GM21619 (cell line): ENCODE measurements around the gene MXI1.

Experiments used
- ATAC-seq: cut with Tn5 transposase; IDR thresholded peaks from one replicate; pipeline ENCODE4 v1.9.1; 2021; ENCODE audit not compliant: unreplicated experiment

The MXI1 gene

DNA sequence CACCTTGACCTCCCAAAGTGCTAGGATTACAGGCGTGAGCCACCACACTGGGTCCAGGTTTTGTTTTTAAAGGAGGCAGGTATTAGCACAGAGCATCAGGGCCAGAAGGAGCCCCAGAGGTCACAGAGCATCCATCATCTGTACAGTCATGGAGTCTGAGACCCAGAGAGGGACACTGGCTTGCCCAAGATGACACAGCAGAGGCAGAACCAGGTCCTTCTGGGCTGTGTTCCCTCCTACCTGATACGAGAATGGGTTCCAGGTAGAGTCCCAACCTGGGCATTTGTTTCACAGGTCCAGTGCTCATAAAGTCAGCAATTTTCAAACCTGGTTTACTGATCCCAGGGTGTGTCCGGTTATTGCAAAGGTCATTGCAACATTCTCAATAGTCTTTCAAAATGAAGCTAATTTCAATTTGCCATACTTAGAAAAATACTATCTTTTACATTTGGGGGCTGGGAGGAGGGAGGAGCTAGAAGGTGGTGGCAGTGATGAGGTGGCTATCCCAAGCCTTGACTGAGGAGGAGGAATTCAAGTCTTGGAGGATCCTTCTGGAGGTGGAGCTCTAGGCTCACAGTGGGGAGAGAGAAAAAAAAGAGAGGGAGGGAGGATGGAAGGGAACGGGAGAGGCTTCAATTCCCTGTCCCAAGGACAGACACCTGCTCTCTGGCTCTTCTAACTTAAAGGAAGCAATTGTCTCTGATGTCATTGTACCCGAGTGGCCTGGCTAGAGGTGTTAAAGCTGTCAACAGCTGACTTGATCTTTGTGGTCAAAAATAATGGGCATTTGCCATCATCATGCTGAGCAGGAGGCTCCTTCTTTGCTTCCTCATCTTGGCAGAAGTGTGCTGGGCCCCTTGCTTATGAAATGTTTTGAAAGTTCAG, 8.1 kb downstream of the MXI1 start:
- no peak for ATAC-seq

DNA sequence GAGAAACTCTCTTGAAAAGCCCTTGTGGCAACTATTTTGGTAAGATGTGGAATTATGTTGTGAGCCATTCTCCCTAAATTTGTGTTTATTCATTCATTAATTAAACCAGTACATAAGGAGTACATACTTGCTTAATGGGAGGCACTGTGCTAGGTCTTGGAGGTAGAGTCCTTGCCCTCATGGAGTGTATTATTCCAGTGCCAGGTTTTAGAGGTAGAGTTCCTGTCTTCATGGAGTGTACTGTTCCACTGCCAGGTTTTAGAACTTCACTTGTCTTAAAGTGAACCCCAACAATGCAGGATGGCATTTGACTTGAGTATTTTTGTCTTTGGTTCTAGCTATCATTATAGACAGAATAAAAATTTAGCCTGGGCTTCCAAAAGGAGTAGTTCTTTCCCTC, 8.8 kb downstream of the MXI1 start:
- ATAC-seq, result no peak

DNA sequence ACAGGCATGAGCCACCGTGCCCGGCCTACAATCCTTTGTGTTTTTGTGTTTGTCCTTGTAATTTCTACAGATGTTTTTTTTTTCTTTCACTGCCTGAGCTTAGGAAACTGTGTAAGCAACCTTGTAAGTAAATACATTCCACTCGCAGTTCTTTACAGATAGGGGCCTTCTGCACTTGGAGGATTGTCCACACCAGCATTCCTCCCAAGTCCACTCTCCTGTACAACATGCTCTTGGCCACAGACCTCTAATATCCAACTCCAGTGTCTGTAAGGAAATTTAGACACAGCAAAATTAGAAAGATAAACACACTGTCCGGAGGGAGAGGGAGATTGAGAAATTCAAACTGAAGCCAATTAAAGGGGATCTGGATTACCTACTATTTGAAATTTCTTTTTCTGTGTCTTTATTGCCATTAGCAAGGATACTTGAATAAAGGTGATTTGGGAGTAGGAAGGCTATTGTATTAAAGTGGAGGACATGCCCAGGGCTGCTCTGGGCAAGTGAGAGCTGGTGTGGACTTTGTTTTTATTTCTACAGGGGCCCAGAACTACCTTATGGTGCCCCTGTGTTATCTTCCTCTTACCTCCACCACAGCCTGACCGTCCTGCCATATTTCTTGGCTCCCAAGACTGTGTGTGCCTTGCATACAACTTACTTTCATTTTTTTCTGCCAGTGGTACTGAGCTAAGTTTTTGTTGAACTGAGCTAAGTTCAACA, 9.7 kb downstream of the MXI1 start:
- ATAC-seq, result no peak

DNA sequence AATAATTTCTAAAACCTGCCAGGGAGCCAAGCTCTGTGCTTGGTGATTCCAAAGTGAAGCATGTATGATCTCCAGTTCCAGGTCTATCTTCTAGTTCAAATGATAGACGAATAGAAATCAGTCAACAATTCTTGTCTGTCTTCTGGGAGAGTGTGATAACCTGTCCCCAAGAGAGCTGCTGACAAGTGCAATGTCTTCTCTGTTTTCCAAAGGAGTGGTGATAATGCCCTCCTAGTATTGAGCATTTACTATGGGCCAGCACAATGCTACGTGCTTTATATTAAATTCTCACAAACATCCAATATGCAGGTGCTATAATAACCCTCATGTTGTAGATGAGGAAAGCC, 10.2 kb downstream of the MXI1 start:
- no peak for ATAC-seq

DNA sequence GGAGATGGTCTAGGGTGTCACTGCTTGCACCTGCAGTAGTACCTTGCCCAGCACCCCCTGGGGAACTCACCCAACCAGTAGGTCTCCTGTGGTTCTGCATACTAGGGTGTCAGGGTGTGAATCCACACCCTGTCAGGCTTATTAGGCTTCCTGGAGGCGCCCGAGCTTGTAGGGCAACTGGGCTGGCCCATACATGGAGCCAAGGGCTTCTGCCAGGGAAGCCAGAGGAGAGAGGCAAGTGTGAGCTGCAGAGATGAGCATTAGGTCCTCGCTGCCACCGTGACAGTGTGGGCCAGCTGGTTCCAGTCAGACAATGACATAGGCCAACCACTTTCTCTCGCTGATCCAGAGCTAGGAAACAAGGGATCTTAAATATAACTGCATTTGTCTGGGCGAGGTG, 11.2 kb downstream of the MXI1 start:
- no peak for ATAC-seq

DNA sequence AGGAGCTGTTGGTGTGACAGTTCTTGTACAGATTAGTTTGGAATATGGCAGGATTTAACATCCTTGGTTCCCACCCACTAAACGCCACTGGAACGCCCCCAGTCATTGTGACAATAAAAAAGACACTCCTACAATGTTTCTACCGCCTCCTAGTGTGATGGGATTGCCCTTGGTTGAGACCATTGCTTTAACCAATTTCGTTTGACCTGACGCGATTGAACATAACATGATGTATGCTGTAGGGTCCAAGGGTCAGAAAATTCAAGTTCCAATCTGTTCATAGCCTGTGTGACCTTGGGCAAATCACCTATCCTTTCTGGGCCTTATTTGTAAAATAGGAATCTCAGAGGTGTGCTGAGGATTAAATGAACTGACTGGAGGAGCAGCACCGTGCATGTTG, 12.5 kb downstream of the MXI1 start:
- no peak for ATAC-seq

DNA sequence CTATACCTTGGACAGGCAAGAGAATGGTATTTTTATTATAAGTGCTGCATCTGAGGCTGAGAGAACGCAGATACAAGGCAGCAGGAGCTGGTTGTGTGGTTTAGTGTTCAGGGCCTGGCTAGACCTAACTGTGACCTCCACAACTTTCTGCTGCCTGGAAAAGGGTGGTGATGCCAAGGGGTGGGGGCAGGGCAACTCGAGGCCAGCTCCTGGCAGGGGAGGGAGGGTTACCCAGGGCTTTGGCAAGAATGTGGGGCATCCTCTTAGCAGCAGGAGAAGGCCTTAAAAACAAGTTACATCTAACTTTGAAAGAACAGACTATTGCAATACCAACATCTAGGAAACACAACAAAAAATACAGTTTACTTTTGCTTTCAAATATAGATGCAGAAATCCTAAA, 13.0 kb downstream of the MXI1 start:
- ATAC-seq, result no peak

DNA sequence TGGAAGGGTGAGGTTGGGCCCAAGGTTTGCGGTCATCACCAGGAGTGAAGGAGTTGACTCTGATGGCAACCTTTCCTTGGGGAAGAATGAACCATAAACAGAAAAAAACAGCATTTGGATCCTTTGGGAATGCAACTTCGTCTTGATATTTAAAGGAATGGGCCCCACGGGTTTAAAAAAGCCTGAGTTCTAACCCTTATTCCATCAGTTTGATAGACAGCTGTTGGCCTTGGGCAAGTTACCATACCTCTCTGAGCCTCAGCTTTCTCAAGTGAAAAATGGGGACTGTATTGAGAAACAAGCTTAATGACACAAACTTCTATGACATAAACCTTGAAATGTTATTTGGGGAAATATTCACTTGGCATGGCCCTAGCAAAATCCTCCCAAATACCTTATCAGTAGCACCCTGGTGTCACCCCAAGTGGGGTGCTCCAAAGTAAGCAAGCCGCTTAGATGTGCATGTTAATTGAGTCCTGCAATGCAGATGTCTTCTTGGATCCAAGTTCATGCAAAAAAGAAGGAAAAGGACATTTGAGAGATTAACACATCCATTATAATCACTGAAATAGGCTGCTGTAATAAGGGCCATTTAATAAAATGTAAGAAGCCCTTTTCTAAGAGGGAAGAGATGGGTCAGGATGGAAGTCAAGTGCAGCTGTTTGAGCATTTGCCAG, 13.8 kb downstream of the MXI1 start:
- no peak for ATAC-seq

DNA sequence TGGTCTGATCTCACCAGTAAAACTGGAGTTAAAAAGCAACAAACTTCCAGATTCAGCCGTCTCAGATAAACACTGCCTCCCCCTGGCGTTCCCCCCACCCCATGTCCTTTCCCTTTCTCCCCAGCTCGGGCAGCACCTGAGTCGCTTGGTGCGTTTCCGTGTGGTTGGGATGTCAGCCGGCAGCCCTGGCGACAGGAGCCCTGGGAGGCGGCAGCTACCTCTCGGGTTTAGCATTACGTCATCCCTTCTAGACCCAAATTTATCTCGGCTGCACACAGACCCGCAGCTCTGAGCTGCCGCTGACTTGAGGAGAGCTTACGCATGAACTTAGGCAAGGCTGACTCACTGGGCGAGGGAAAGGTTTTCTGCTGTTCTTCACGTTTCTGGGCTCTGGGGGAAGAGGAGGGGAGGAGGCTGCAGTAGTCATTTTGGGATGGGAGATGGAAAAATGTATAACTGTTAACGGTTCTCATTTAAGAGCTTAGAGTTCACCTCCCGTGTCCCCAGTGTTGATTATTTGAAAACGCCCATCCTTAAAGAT, 14.4 kb downstream of the MXI1 start:
- peak; percentile 53 for ATAC-seq

DNA sequence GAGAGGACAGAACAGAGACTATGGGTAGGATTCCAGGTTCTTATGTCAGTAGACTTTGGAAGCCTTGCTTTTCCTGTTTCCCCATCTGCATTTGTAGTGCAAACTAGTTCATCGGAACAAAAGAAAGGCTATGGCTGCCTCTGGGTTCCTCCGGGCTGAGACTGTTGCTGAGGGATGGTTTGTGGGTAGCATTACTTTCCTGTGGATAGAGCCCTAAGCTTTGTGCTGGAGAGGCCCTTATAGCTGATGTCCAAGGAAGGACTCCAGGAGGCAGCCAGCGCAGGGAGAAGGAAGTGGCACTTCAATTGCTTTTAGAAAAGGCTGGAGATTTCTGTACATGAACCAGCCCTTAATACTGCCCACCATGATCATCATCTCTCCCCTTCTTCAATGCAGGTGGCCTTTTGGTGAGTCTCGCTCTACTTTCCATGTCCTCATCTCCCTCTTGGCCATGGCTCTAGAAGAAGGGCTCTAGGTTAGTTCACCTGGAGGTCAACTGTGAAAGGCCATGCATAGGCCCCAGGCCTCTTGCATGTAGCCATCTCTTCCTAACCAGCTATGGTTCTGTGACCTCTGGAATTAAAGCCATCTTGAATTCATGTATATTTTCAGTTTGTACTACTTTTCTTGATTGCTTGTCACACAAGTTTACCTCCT, 15.4 kb downstream of the MXI1 start:
- no peak for ATAC-seq

DNA sequence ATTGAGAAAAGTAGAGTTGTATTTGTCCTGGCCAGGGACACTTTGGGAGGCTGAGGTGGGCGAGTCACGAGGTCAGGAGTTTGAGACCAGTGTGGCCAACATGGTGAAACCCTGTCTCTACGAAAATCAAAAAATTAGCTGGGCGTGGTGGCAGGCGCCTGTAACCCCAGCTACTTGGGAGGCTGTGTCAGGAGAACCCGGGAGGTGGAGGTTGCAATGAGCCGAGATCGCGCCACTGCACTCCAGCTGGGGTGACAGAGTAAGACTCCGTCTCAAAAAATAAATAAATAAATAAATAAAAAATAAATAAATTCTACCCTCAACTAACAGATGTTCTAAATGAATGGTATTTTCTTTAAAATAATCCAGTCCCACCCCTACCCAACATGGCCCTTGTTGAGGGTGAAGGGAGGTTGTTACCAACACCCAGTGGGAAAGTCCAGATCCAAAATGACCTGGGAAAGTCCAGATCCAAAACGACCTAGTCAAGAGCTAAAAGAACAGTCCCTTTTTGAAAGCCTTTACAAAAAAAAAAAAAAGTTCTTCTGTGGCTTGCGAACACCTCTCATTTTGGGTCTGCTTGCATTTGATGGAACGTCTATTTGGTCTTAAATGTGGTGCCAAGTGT, 16.0 kb downstream of the MXI1 start:
- ATAC-seq, result no peak

DNA sequence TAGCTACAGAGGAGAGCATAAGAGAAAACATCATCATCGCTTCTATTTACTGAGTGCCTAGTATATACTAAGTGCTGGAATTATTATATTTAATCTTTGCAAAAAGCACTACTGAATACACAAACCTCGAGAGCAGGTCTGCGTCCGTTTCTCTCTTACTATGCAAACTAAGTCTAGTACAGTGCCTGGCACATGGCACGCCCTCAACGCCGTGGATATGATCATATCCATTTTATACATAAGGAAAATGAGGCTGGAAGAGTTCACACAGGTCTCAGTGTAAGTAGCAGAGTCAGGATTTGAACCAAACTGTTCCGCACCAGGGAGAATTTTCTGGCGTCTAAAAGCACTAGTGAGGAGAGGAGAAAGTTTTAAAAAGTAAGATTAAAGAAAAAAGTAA, 17.6 kb downstream of the MXI1 start:
- ATAC-seq, result no peak

DNA sequence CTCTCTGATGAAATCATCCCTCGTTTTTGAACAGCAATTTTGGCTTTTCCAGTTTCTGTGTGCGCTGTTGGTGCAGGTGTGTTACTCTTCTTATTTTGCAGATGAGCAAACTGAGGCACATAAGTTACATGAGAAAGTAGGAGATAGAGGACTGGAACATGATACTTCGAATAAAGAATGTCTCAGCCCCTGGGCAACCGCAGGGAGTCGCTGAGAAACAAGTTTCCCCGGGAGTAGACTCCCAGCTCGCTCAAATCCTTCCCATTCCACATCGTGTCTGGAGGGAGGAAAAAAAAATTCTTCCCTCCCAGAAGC, 18.0 kb downstream of the MXI1 start:
- peak; percentile 14 for ATAC-seq

DNA sequence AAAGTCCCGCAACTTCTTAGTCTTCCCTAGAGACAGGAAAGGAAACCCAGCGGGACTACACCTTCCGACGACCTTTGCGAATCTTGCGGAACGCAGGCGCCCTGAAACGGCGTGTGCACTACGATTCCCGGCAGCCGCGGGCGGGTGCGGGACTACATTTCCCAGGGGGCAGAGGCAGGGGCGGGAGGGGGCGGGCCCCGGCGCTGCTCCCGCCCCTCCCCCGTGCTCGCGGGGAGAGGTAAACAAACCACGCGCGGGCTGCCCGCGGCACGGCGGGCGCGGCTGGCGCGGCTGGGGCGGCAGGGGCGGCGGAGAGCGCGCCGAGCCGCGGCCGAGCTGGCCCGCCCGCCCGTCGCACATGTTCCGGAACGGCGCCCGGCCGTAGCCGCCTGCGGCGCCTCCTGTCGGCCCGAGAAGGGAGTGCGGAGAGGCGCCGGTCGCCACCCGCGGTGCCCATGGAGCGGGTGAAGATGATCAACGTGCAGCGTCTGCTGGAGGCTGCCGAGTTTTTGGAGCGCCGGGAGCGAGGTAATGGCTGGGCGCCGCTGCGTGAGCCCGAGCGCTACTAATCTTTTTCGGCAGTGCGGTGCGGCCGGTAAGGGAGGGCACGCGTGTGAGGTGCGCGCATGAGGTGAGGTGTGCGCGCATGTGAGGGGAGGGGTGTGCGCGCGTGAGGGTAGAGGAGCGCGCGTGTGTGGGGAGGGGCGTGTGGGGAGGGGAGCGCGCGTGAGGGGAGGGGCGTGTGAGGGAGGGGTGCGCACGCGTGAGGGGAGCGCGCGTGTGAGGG, 18.5 kb downstream of the MXI1 start:
- peak; percentile 77 for ATAC-seq

DNA sequence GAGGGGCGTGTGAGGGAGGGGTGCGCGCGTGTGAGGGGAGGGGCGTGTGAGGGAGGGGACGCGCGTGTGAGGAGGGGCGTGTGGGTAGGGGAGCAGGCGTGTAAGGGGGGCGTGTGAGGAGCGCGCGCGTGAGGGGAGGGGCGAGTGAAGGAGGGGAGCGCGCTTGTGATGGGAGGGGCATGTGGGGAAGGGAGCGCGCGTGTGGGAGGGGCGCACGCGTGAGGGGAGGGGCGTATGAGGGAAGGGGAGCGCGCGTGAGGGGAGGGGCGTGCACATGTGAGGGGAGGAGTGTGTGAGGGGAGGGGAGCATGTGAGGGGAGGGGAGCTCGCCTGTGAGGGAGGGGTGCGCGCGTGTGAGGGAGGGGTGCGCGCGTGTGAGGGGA, 19.1 kb downstream of the MXI1 start:
- ATAC-seq, result no peak

DNA sequence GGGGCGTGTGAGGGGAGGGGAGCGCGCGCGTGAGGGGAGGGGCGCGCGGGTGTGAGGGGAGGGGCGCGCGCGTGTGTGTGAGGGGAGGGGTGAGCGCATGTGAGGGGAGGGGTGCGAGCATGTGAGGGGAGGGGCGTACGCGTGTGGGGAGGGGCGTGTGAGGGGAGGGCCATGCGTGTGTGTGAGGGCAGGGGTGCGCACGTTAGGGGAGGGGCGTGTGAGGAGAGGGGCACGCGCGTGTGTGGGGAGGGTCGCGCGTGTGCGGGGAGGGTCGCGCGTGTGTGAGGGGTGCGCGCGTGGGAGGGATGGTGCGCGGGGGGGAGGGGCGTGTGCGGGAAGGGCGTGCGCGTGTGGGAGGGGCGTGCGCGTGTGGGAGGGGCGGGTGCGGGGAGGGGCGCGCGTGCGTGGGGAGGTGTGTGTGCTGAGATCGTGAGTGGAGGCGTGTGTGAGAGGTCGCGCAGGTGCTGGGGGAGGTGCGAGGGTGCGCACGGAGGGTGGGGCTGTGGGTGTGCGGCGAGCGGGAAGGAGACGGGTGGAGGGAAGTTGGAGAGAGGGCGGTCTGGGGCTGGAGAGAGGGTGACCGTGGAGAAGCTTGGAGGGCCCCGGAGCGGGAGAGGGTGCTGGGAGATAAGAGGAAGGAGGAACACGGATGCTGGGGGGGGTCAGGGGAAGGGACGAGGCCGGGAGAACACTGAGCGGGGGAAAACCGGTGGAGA, 19.7 kb downstream of the MXI1 start:
- ATAC-seq, result no peak

DNA sequence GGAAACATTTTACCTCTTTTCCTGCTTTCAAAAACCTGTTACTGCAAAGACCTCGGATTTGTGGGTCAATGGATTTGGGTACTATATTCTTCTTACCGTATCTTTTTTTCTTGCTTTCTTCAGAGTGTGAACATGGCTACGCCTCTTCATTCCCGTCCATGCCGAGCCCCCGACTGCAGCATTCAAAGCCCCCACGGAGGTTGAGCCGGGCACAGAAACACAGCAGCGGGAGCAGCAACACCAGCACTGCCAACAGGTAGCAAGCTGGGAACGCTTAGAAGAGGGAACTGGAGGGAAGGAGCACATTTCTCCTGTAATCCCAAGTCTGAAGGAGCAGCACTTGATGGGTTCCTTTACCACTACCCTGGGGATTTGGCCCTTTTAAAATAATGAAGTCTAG, 20.7 kb downstream of the MXI1 start:
- no peak for ATAC-seq

DNA sequence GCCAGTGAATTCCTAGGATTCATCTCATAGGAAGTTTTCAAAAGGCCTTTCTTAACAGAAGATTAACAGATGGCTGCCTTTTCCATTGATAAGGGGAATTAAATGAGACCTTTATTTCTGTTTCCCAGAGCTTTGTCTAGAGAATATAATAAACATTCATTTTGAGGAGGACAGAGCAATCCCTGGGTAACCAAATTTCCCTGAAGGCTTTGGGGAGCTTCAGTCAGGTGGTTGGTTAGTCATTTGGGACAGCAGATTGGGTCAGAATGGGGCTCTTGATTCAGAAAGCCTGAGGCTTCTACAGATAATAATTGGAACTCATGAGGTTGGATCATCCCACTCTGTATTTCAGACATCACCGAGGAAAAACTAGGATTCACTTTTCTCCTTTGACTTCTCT, 21.8 kb downstream of the MXI1 start:
- no peak for ATAC-seq

DNA sequence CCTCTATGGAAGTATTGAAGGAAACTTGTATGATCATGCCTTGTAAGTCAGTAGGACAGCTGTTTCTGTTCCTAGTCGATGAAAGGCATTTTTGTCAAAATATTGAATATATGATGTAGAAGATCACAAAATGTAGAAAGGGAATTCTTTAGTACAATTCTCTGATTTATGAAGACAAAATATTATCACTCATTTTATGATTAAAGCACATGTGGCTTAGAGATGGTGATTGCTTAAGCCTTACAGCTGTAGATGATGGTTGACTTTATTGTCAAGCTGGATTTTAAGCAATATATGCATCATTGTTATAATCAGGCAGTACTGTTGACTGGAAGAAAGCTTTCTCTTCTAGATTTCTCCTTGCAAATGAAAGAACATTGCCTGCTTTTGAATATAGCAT, 26.4 kb downstream of the MXI1 start:
- no peak for ATAC-seq
